PFSK-1 (cell line): ENCODE results near the gene C1QTNF3.
A peak's percentile ranks its signal among the peaks of the same experiment; 100 is the strongest.

ENCODE experiments used
- FOXP2 ChIP-seq: optimal IDR thresholded peaks from 2 replicates; pipeline ENCODE3; 2011; ENCODE audit warnings: borderline replicate concordance, control low read depth, inconsistent platforms; ENCODE audit not compliant: insufficient read depth; ENCODE audit errors: extremely low read length, extremely low read depth
- POLR2AphosphoS5 ChIP-seq: IDR thresholded peaks from 2 replicates; pipeline ENCODE4 v1.6.1; 2012; ENCODE audit warnings: low read depth, mild to moderate bottlenecking, control low read depth, low read length, moderate library complexity
- SIN3A ChIP-seq: IDR thresholded peaks from 2 replicates; pipeline ENCODE4 v1.6.1; 2012; ENCODE audit warnings: mild to moderate bottlenecking, low read length, moderate library complexity, borderline replicate concordance; ENCODE audit not compliant: insufficient read depth
- TAF1 ChIP-seq: IDR thresholded peaks from 2 replicates; pipeline ENCODE4 v1.6.1; 2012; ENCODE audit warnings: low read length, control low read depth, borderline replicate concordance; ENCODE audit not compliant: insufficient read depth
- TF ChIP-seq, protein P1 (sequence below), 2 experiments: IDR thresholded peaks; 2 replicates each; pipeline versions ENCODE4 v1.6.1 to v1.8.0; 2011 to 2012; ENCODE audit warnings: low read depth in 2 of 2, low read length in 2 of 2, control low read depth in 1 of 2, inconsistent platforms in 1 of 2, mild to moderate bottlenecking in 1 of 2, moderate library complexity in 1 of 2; ENCODE audit not compliant: insufficient read depth in 1 of 2

C1QTNF3 gene

DNA sequence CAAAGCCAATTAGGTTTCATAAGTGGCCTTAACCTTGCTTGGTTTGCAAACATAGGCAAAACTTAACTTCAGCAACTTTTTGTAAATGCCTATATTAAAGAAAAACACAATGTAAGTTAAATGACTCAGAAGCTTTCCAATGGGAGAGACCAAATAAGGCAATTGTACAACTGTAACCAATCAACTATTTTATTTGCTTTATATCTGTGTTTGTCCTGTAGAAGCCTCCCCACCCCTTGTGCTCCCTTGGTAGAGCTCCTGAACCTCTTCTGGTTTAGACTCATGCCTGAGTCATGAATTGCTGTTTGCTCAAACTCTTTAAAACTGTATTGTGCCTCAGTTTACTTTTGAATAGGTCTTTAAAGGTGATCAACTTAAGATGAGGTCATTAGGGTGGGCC is 3.0 kb upstream of the C1QTNF3 start:
- TF ChIP-seq POLR2AphosphoS5, result no peak
- no peak for TF ChIP-seq SIN3A
- TF ChIP-seq, protein P1, sequence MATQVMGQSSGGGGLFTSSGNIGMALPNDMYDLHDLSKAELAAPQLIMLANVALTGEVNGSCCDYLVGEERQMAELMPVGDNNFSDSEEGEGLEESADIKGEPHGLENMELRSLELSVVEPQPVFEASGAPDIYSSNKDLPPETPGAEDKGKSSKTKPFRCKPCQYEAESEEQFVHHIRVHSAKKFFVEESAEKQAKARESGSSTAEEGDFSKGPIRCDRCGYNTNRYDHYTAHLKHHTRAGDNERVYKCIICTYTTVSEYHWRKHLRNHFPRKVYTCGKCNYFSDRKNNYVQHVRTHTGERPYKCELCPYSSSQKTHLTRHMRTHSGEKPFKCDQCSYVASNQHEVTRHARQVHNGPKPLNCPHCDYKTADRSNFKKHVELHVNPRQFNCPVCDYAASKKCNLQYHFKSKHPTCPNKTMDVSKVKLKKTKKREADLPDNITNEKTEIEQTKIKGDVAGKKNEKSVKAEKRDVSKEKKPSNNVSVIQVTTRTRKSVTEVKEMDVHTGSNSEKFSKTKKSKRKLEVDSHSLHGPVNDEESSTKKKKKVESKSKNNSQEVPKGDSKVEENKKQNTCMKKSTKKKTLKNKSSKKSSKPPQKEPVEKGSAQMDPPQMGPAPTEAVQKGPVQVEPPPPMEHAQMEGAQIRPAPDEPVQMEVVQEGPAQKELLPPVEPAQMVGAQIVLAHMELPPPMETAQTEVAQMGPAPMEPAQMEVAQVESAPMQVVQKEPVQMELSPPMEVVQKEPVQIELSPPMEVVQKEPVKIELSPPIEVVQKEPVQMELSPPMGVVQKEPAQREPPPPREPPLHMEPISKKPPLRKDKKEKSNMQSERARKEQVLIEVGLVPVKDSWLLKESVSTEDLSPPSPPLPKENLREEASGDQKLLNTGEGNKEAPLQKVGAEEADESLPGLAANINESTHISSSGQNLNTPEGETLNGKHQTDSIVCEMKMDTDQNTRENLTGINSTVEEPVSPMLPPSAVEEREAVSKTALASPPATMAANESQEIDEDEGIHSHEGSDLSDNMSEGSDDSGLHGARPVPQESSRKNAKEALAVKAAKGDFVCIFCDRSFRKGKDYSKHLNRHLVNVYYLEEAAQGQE (IDR thresholded peaks at IDR 0.05; ENCODE audit: insufficient read depth in 1 of 2, low read depth in 2 of 2, low read length in 2 of 2), result no peak
- TF ChIP-seq TAF1, result no peak
- TF ChIP-seq FOXP2, result no peak

DNA sequence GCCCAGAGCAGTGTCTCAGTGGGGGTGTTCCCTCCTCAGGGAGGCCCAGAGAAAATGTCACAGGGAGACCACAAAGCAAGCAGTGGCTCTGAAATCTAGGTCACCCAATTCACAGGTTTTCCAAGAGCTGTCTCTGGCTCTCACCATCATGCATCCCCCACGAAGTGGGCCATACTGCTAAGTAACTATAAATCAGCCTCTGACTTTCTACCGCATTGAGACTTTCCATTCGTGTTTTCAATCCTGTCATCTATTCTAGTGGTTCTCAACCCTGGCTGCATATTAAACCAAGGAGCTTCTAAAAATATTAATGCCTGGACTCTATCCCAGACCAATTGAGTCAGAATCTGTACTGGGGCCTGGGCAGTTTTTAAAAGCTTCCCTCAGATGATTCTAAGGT is 2.0 kb upstream of the C1QTNF3 start:
- TF ChIP-seq FOXP2 (no peak), SIN3A (no peak), TAF1 (no peak), POLR2AphosphoS5 (no peak)
- TF ChIP-seq, protein P1 (IDR thresholded peaks at IDR 0.05; ENCODE audit: insufficient read depth in 1 of 2, low read depth in 2 of 2, low read length in 2 of 2), result no peak

DNA sequence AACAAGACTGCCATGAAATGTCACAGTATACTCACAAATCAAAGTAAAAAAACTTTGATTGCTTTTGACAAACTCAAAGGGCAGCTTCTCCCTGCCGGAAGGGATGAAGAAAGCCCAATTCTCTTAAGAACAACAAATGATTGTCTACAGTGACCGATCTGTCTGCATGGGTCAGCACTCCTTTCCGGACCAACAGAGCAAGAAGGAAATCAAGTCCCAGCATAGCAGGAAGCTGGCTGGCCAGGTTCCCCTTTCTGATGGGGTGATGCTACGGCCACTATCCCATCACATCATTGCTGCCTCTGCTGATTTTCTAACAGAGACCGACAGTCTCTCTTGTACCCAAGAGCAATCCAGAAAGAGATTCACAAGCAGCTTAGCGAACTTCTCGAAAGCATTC is 692 bp downstream of the C1QTNF3 start:
- TF ChIP-seq, protein P1 (IDR thresholded peaks at IDR 0.05; ENCODE audit: insufficient read depth in 1 of 2, low read depth in 2 of 2, low read length in 2 of 2), result peak in 1 of 2 experiments; percentile 67; a peak in 1 of 4 replicates
- TF ChIP-seq SIN3A (no peak), TAF1 (no peak)

DNA sequence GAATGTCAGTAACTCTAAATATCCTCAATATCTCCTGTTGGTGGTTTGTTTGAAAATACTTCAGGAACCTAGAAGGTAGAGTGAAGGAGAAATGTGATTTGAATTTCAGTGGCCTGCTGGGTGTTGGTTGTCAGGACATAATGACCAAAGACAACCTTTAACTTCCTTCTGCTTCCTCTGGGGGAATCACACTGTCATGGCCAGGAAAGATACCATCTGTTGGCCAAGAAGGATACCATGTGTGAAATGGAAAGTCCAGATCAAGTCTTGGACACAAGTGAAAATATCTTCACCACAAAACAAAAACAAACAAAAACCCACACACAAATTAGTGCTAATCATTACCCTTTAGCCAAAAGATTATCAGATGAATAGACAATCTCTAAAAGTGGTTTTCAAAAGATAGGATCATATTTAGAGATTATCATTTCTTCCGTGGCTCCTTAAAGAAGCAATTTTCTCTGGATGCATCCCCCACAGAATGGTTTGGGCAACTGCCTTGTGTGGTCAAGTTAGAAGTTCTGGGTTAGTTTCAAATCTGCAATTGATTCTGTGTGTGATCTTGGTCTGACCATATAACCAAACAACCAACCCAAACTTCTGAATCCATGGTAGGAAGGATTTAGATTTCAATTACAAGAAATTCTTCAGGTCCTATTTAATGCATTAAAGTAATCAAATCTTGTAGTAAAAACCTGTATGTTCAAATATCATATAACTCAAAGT is 1.6 kb downstream of the C1QTNF3 start:
- TF ChIP-seq SIN3A, result no peak
- no peak for TF ChIP-seq FOXP2
- TF ChIP-seq, protein P1 (IDR thresholded peaks at IDR 0.05; ENCODE audit: insufficient read depth in 1 of 2, low read depth in 2 of 2, low read length in 2 of 2), result no peak
- no peak for TF ChIP-seq TAF1
- no peak for TF ChIP-seq POLR2AphosphoS5

DNA sequence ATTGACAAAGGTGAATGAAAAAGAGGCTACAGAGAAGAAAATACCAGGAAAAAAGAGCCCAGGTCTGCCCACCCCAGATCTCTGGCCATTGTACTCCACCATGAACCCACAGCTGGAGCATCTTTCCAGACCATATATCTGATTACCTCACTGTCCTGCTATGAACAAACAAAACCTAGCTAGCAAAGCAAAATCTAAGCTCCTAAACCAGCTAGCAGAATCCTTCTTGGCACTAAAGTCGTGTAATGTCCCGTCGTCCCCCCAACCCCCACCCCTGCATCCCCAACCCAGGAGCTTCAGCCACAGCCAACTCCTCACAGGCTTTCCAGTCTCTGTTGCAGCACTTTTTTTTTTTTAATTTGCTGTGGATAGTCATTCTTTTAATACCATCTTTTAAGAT is 2.5 kb downstream of the C1QTNF3 start:
- TF ChIP-seq TAF1 (no peak), FOXP2 (no peak), POLR2AphosphoS5 (no peak), SIN3A (no peak)
- TF ChIP-seq, protein P1 (IDR thresholded peaks at IDR 0.05; ENCODE audit: insufficient read depth in 1 of 2, low read depth in 2 of 2, low read length in 2 of 2), result no peak
